ENCODE results near the gene GAS1. TPM values are rescaled to one million over a fixed set of nuclear protein-coding genes. Genes with fewer than 3 reads are reported as not detected.

The GAS1 gene
- polyA plus RNA-seq, 4 donors, result 0.54 to 7.4 (median 1.6) TPM

DNA sequence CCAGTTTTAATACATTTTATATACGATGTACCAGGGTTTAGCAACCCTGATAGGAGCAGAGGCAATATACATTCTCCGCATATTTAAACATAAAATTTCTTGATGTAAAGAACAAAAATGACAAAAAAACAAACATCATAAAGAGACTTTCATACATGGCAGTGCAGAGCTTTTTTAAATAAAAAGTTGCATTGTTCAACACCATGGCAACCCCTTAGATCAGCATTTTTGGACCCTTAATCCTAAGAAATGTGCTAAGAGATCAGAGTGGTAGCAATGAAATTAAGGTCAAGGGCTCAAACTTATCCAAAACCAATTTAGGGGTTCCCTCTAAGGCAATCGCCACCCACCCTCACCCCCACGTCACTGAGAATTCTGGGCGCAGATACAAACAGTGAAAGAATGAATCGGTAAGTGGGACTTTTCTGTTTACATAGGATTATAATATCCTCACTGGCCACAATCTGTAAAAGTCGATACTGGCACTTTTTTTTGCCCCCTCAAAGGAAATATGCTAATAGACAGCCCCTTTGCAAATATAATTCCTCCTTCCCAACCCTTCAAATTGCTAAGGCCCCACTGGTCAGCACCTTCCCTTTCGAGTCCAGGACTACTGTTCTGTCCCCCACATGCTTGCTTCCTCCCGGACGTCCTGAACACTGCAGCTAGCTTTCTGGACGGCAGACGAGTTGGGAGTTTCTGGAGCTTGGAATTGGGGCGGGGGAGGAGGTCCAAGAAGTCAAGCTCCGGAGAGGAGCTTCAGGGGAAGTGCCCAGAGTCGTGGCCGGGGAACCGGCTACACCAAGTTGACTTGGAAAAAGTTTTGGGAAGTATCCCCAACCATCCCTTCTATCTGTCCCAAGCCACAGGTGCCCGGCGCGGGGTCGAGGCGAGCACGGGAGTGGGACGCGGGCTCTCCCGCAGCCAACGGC is 2.2 kb downstream of the GAS1 start:
- Histone ChIP-seq H3K4me1 (ENCODE audit: control insufficient read depth in 3 of 3, insufficient read depth in 2 of 3, low read depth in 1 of 3, low read length in 2 of 3) (peaks cover 0 to 13% (median 0%) of the 10 kb centered on the region in 3 donors), H3K36me3 (ENCODE audit: control insufficient read depth in 3 of 3, insufficient read depth in 2 of 3, low read depth in 1 of 3, low read length in 3 of 3) (no peaks in the 10 kb centered on the region), H3K9me3 (ENCODE audit: control insufficient read depth in 2 of 2, insufficient read depth in 1 of 2, low read depth in 1 of 2, low read length in 1 of 2) (no peaks in the 10 kb centered on the region), H3K4me3 (ENCODE audit: low read depth in 1 of 3, low read length in 3 of 3) (peak overlapping the region in 2 of 3 donors; percentile 60 to 67), H3K27ac (ENCODE audit: low read depth in 1 of 3, low read length in 2 of 3) (peak overlapping the region in 2 of 3 donors; percentile 66 to 84), H3K27me3 (ENCODE audit: control insufficient read depth in 3 of 3, insufficient read depth in 3 of 3, low read length in 3 of 3) (peaks cover 0 to 21% (median 2%) of the 10 kb centered on the region in 3 donors)
- FAIRE-seq (no peak), DNase-seq (peak in 1 of 2 donors; percentile 22)
- WGBS, 3 donors, result 7 to 12% (median 9%) methylated on average over 25 to 27 of the region's 27 CpGs

DNA sequence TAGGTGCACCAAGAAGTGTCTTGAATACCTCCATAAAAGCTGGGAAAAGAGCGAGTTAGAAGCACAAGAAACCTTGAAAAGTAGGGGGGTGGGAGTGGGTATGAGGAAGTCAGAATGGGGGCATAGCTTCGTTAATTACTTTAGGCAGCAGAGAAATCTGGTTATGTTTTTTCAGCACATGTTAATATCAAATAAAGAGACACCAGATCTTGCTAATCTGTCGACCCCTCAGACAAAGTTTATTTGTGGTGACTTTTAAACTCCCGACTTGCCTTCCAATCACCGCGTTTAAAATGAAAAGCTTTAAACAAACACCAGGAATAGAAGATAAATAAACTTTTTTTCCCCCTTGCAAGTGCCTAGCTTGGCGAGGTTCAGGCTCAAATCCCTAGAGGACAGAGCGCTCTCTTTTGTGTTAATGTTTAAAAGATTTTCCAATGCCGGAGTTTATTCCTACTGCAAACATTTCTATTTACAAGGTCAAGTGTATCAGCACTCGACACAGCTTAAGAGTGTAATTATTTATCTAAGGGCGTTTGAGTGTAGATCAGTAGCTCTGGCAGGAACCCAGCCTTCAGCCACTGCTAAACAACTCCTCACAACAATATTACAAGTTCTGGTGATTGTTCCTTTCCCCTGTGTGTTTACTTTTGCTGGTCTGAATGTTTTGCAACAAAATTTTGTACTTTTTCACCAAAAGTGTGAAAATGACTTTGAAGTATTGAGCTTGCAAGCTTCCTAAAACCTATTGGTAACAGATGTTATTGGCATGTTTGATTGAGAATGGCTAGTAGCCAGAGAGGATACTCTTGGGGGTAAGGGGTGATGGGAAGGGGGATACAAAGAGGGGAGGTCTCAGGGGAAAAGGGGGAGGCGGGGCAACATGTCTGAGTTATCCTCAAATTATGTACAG is 3.8 kb downstream of the GAS1 start:
- no peak overlapping the region for H3K4me3 ChIP-seq (ENCODE audit: low read depth in 1 of 3, low read length in 3 of 3)
- peak; percentile 41 to 53 for DNase-seq
- WGBS, 3 donors, result 14 to 21% (median 18%) methylated on average over 12 of the region's 12 CpGs
- H3K9me3 ChIP-seq (ENCODE audit: control insufficient read depth in 2 of 2, insufficient read depth in 1 of 2, low read depth in 1 of 2, low read length in 1 of 2), result no peaks in the 10 kb centered on the region
- peaks cover 0 to 21% (median 2%) of the 10 kb centered on the region in 3 donors for H3K27me3 ChIP-seq (ENCODE audit: control insufficient read depth in 3 of 3, insufficient read depth in 3 of 3, low read length in 3 of 3)
- no peaks in the 10 kb centered on the region for H3K36me3 ChIP-seq (ENCODE audit: control insufficient read depth in 3 of 3, insufficient read depth in 2 of 3, low read depth in 1 of 3, low read length in 3 of 3)
- H3K27ac ChIP-seq (ENCODE audit: low read depth in 1 of 3, low read length in 2 of 3), result no peak overlapping the region
- peaks cover 0 to 9% (median 0%) of the 10 kb centered on the region in 3 donors for H3K4me1 ChIP-seq (ENCODE audit: control insufficient read depth in 3 of 3, insufficient read depth in 2 of 3, low read depth in 1 of 3, low read length in 2 of 3)
- FAIRE-seq, result no peak

DNA sequence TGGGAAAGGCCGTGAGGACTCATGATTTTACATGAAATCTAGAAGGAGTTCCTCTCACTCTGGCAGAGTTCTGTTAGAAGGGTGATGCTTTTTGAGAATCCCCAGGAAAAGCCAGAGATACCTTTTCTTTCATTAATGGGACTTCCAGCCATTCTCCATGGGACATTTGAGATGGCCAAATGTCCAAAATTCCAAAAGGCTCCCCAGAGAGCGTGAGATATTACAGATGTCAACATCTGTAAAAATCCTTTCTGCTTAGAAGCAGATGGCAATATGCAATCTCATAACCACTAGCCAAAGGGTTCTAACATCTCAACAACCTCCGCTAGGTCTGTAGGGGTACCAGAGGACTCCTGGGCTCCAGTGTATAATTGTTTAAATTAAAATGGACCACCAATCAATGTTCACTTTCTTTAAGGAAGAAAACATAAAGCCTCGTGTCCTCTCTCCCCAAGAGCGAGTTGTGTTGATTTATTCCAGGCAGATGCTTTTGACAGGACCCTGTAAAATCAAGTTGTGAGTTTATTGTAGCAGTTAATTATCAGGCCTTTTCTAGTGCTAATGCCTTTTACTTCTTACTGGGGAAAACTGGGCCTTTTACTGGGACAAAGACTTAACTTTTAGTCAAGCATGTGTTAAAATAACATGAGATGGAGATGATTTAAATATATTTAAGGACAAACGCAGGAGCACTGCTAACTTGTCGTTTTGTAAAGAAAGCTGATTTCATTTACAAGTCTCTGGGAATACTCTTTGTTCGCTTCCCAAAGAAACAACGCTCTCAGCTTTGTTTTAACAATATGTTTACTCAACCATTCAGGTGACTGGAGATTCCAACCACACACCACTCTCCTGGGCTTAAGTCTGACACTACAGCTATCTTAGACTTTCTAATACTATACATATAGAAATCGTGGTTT is 4.8 kb downstream of the GAS1 start:
- no peak overlapping the region for H3K27ac ChIP-seq (ENCODE audit: low read depth in 1 of 3, low read length in 2 of 3)

DNA sequence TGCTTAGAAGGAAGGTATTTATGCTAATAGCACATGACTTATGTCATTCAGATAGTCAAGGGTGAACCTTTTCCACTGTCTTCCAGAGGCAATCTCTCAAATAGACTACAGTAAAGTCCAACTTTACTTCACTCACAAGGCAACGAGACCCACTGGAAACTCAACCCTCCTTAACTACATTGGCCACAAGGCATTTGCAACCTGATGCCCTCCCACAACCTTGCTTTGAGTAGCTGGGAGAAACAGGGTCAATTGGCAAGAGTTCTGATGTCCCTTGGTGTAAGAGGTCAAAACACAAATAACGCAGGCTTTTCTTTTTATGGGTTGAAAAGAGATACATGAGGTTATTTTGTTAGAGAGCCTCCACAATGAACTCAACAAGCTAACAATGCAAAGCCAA is 6.1 kb downstream of the GAS1 start:
- Histone ChIP-seq H3K27ac (ENCODE audit: low read depth in 1 of 3, low read length in 2 of 3) (no peak overlapping the region), H3K36me3 (ENCODE audit: control insufficient read depth in 3 of 3, insufficient read depth in 2 of 3, low read depth in 1 of 3, low read length in 3 of 3) (no peaks in the 10 kb centered on the region), H3K4me1 (ENCODE audit: control insufficient read depth in 3 of 3, insufficient read depth in 2 of 3, low read depth in 1 of 3, low read length in 2 of 3) (peaks cover 0 to 9% (median 0%) of the 10 kb centered on the region in 3 donors), H3K9me3 (ENCODE audit: control insufficient read depth in 2 of 2, insufficient read depth in 1 of 2, low read depth in 1 of 2, low read length in 1 of 2) (no peaks in the 10 kb centered on the region), H3K27me3 (ENCODE audit: control insufficient read depth in 3 of 3, insufficient read depth in 3 of 3, low read length in 3 of 3) (peaks cover 0 to 24% (median 2%) of the 10 kb centered on the region in 3 donors), H3K4me3 (ENCODE audit: low read depth in 1 of 3, low read length in 3 of 3) (no peak overlapping the region)
- DNase-seq (no peak), FAIRE-seq (no peak)
- 78 to 90% (median 80%) methylated on average over 2 of the region's 2 CpGs for WGBS, 3 donors

More for the DNA sequence above, 4.8 kb downstream of the GAS1 start:
- Histone ChIP-seq H3K9me3 (ENCODE audit: control insufficient read depth in 2 of 2, insufficient read depth in 1 of 2, low read depth in 1 of 2, low read length in 1 of 2) (no peaks in the 10 kb centered on the region), H3K4me1 (ENCODE audit: control insufficient read depth in 3 of 3, insufficient read depth in 2 of 3, low read depth in 1 of 3, low read length in 2 of 3) (peaks cover 0 to 9% (median 0%) of the 10 kb centered on the region in 3 donors), H3K27me3 (ENCODE audit: control insufficient read depth in 3 of 3, insufficient read depth in 3 of 3, low read length in 3 of 3) (peaks cover 0 to 24% (median 2%) of the 10 kb centered on the region in 3 donors), H3K36me3 (ENCODE audit: control insufficient read depth in 3 of 3, insufficient read depth in 2 of 3, low read depth in 1 of 3, low read length in 3 of 3) (no peaks in the 10 kb centered on the region), H3K4me3 (ENCODE audit: low read depth in 1 of 3, low read length in 3 of 3) (no peak overlapping the region)
- DNase-seq, result no peak
- no peak for FAIRE-seq
- WGBS, 3 donors, result 54 to 59% (median 55%) methylated on average over 10 of the region's 10 CpGs

DNA sequence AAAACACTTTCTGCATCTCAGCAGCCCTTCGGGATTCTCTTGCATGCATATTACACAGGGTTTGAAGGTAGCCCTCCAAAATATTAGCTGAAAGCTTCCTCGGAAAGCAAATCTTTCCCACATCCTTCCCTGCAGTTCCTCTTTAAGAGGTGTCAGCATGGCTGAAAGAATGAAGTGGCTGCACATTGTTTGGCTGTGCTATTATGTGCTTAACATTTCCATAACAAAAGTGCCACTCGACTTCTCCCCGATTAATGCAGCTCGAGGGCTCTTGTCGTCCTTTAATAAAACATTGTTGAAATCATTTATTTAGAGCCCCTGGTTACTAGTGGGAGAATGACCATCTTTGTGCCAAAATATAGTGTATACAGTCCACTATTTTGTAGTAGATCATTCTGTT is 6.5 kb downstream of the GAS1 start:
- Histone ChIP-seq H3K9me3 (ENCODE audit: control insufficient read depth in 2 of 2, insufficient read depth in 1 of 2, low read depth in 1 of 2, low read length in 1 of 2) (no peaks in the 10 kb centered on the region), H3K27ac (ENCODE audit: low read depth in 1 of 3, low read length in 2 of 3) (no peak overlapping the region), H3K4me1 (ENCODE audit: control insufficient read depth in 3 of 3, insufficient read depth in 2 of 3, low read depth in 1 of 3, low read length in 2 of 3) (peaks cover 0 to 9% (median 0%) of the 10 kb centered on the region in 3 donors), H3K36me3 (ENCODE audit: control insufficient read depth in 3 of 3, insufficient read depth in 2 of 3, low read depth in 1 of 3, low read length in 3 of 3) (no peaks in the 10 kb centered on the region), H3K27me3 (ENCODE audit: control insufficient read depth in 3 of 3, insufficient read depth in 3 of 3, low read length in 3 of 3) (peaks cover 0 to 24% (median 2%) of the 10 kb centered on the region in 3 donors), H3K4me3 (ENCODE audit: low read depth in 1 of 3, low read length in 3 of 3) (no peak overlapping the region)
- FAIRE-seq (no peak), DNase-seq (no peak)
- 47 to 81% (median 59%) methylated on average over 6 of the region's 6 CpGs for WGBS, 3 donors

DNA sequence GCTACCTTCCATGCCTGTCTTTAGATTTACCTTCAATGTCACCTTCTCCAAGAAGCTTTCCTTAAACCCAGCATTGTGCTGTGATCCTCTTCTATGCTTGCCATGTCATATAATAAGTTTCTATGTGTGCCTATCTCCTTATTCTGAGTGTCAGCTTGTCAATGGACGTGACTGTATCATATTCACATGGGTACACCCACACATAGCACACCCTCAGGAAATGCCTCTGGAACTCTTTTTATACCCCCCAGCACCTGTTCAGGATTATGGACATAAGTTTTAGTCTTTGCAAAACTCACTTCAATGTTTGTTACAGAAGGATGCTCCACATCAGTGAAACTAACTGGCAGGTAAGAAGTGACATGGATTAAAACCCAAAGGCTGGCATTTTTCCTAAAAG is 7.4 kb downstream of the GAS1 start:
- peaks cover 0 to 5% (median 0%) of the 10 kb centered on the region in 3 donors for H3K4me1 ChIP-seq (ENCODE audit: control insufficient read depth in 3 of 3, insufficient read depth in 2 of 3, low read depth in 1 of 3, low read length in 2 of 3)
- DNase-seq (no peak), FAIRE-seq (no peak)
- no peak overlapping the region for H3K4me3 ChIP-seq (ENCODE audit: low read depth in 1 of 3, low read length in 3 of 3)
- H3K27me3 ChIP-seq (ENCODE audit: control insufficient read depth in 3 of 3, insufficient read depth in 3 of 3, low read length in 3 of 3), result peaks cover 0 to 17% (median 4%) of the 10 kb centered on the region in 3 donors
- H3K27ac ChIP-seq (ENCODE audit: low read depth in 1 of 3, low read length in 2 of 3), result no peak overlapping the region
- WGBS, 3 donors, result 70 to 83% (median 78%) methylated on average over 1 of the region's 1 CpG
- no peaks in the 10 kb centered on the region for H3K36me3 ChIP-seq (ENCODE audit: control insufficient read depth in 3 of 3, insufficient read depth in 2 of 3, low read depth in 1 of 3, low read length in 3 of 3)
- no peaks in the 10 kb centered on the region for H3K9me3 ChIP-seq (ENCODE audit: control insufficient read depth in 2 of 2, insufficient read depth in 1 of 2, low read depth in 1 of 2, low read length in 1 of 2)

DNA sequence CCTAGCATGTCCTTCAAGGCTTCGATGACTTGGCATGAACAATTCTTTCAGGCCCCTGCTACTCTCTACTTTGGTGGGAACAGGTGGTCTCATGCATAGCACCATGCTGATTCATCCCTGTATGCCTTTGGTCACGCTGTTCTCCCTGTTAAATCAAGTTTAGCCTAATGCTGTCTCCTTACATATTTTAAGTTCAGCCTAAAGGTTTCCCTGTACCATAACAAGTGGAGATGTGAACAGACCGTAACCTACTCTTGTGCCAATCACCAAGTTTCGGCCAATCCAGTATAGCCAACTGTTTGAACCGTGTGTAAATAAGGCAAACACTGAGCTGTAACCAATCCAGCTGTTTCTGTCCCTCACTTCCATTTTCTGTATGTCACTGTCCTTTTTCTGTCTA is 8.0 kb downstream of the GAS1 start:
- Histone ChIP-seq H3K9me3 (ENCODE audit: control insufficient read depth in 2 of 2, insufficient read depth in 1 of 2, low read depth in 1 of 2, low read length in 1 of 2) (no peaks in the 10 kb centered on the region), H3K27ac (ENCODE audit: low read depth in 1 of 3, low read length in 2 of 3) (no peak overlapping the region), H3K36me3 (ENCODE audit: control insufficient read depth in 3 of 3, insufficient read depth in 2 of 3, low read depth in 1 of 3, low read length in 3 of 3) (no peaks in the 10 kb centered on the region), H3K4me1 (ENCODE audit: control insufficient read depth in 3 of 3, insufficient read depth in 2 of 3, low read depth in 1 of 3, low read length in 2 of 3) (peaks cover 0 to 5% (median 0%) of the 10 kb centered on the region in 3 donors), H3K4me3 (ENCODE audit: low read depth in 1 of 3, low read length in 3 of 3) (no peak overlapping the region), H3K27me3 (ENCODE audit: control insufficient read depth in 3 of 3, insufficient read depth in 3 of 3, low read length in 3 of 3) (peaks cover 0 to 14% (median 4%) of the 10 kb centered on the region in 3 donors)
- 87 to 90% (median 89%) methylated on average over 5 of the region's 5 CpGs for WGBS, 3 donors
- FAIRE-seq (no peak), DNase-seq (no peak)

Data from small intestine (tissue), 7 donors.